HEK293T (cell line): ENCODE measurements around the gene OTUB1.

Source experiments
- CTCF ChIA-PET: fragments of 350-600 bp; formaldehyde crosslinking; extraction: SDS; loops from one replicate; lab custom pipeline; 2021; ENCODE audit warnings: antibody characterized with exemption, inconsistent platforms; lab: Yijun Ruan, JAX
- POLR2A ChIA-PET: fragments of 350-600 bp; formaldehyde crosslinking; extraction: SDS; loops from one replicate; lab custom pipeline; 2020; ENCODE audit warnings: antibody characterized with exemption, inconsistent platforms; lab: Yijun Ruan, JAX
- DNase-seq: peaks from one replicate; pipeline ENCODE4 v3.0.0; 2012; ENCODE audit warnings: mixed read lengths; ENCODE audit errors: extremely low spot score
- ARNT ChIP-seq: fragments of 450-650 bp; IDR thresholded peaks from 2 replicates; pipeline ENCODE4 v1.6.1; 2017; ENCODE audit warnings: mild to moderate bottlenecking
- BHLHE40 ChIP-seq: fragments of 450-650 bp; IDR thresholded peaks from 2 replicates; pipeline ENCODE4 v1.6.1; 2016; ENCODE audit warnings: mild to moderate bottlenecking, moderate library complexity, borderline replicate concordance
- CTBP1 ChIP-seq: fragments of 450-650 bp; IDR thresholded peaks from 2 replicates; pipeline ENCODE4 v1.6.1; 2016; ENCODE audit warnings: borderline replicate concordance
- ELF4 ChIP-seq: fragments of 450-650 bp; IDR thresholded peaks from 2 replicates; pipeline ENCODE4 v1.6.1; 2017; ENCODE audit warnings: antibody characterized with exemption
- FOXA1 ChIP-seq: fragments of 450-650 bp; IDR thresholded peaks from 2 replicates; pipeline ENCODE4 v1.6.1; 2016; ENCODE audit warnings: mild to moderate bottlenecking
- FOXK2 ChIP-seq: fragments of 450-650 bp; IDR thresholded peaks from 2 replicates; pipeline ENCODE4 v1.6.1; 2016; ENCODE audit warnings: mild to moderate bottlenecking
- FOXM1 ChIP-seq: fragments of 450-650 bp; IDR thresholded peaks from 2 replicates; pipeline ENCODE4 v1.6.1; 2017; ENCODE audit warnings: mild to moderate bottlenecking, borderline replicate concordance
- HDGF ChIP-seq: fragments of 450-650 bp; IDR thresholded peaks from 2 replicates; pipeline ENCODE4 v1.6.1; 2017; ENCODE audit warnings: antibody characterized with exemption, borderline replicate concordance
- L3MBTL2 ChIP-seq: fragments of 450-650 bp; conservative IDR thresholded peaks from 2 replicates; pipeline ENCODE4 v1.6.1; 2016; ENCODE audit warnings: mild to moderate bottlenecking
- LEF1 ChIP-seq: fragments of 450-650 bp; IDR thresholded peaks from 2 replicates; pipeline ENCODE4 v1.6.1; 2017; ENCODE audit warnings: mild to moderate bottlenecking, borderline replicate concordance
- NFRKB ChIP-seq: fragments of 450-650 bp; IDR thresholded peaks from 2 replicates; pipeline ENCODE4 v1.6.1; 2016; ENCODE audit warnings: mild to moderate bottlenecking, moderate library complexity
- PKNOX1 ChIP-seq: fragments of 450-650 bp; IDR thresholded peaks from 2 replicates; pipeline ENCODE4 v1.6.1; 2016
- SP1 ChIP-seq: fragments of 450-650 bp; IDR thresholded peaks from 2 replicates; pipeline ENCODE4 v1.6.1; 2017
- SUZ12 ChIP-seq: fragments of 450-650 bp; IDR thresholded peaks from 2 replicates; pipeline ENCODE4 v1.6.1; 2016; ENCODE audit warnings: mild to moderate bottlenecking
- TARDBP ChIP-seq: fragments of 450-650 bp; IDR thresholded peaks from 2 replicates; pipeline ENCODE4 v1.6.1; 2016
- ZNF384 ChIP-seq: fragments of 450-650 bp; IDR thresholded peaks from 2 replicates; pipeline ENCODE4 v1.6.1; 2016

The OTUB1 gene

GRCh38 chr11:63986156-63986931, at the start of gene OTUB1:
Gene OTUB1, plus strand, starts transcription at chr11:63986438. Its CDS starts 19 bp downstream, at chr11:63986457.
- ChIA-PET CTCF (no interaction called here), POLR2A (interaction anchor here (1.2 to 1.5 kb wide), 2 partner anchors 9 to 12 kb away, joined by 4 to 9 read pairs; partner anchors contain the start of gene COX8A)
- no peak for TF ChIP-seq L3MBTL2
- TF ChIP-seq ELF4: peak; percentile 95
- DNase-seq: peak; percentile 94

DNA sequence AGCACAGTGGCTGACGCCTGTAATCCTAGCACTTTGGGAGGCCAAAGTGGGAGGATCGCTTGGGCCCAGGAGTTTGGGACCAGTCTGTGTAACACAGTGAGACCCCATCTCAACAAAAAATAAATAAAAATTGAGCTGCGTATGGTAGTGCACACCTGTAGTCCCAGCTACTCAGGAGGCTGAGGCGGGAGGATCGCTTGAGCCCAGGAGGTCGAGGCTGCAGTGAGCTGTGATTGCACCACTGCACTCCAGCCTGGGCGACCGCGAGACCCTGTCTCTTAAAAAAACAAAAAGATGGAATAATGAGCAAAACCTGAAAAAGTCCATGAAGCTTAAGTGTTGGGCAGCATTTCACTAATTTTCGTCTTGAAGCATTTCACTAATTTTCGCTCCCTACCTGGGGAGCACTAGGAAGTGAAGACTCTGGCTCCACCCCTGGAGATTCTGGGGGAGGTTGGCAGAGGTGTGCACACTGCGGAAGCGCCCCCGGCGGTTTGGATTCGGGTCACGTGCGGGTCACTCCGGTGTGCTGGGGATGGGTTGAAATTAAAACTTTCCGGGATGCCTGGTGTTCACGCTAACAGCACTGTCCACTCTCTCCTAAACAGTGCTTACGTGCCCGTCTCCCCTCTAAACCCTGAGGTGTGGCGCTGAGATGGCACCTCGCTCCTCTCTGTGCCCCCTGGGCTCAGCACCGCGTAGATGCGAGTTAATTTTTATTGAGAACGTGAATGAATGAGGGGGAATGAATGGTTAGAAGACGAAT, 48.3 kb upstream of the OTUB1 start:
- CTCF ChIA-PET: interaction anchor here (0.6 to 1.0 kb wide), 3 partner anchors 16 to 30 kb away, joined by 3 read pairs; partner anchors contain the start of gene RCOR2
- no peak for DNase-seq
- POLR2A ChIA-PET: interaction anchor here (0.6 to 1.0 kb wide), 3 partner anchors 20 to 212 kb away, joined by 3 to 5 read pairs (median 4); partner anchors contain the start of gene RCOR2
- peak; percentile 74; the same call in 1 of the 2 replicates for TF ChIP-seq L3MBTL2
- TF ChIP-seq FOXM1: no peak

GRCh38 chr11:63938479-63939396, 47.5 kb upstream of the OTUB1 start, which contains the start of gene NAA40:
Gene NAA40, plus strand, starts transcription at chr11:63939002. Its CDS starts 95 bp downstream, at chr11:63939097.
- TF ChIP-seq FOXK2 (no peak), LEF1 (no peak), FOXM1 (no peak), L3MBTL2 (peak; percentile 54; the same call in 1 of the 2 replicates), HDGF (no peak), SP1 (no peak), ZNF384 (no peak), SUZ12 (no peak)
- DNase-seq: peak; percentile 99
- CTCF ChIA-PET: interaction anchor here (1.0 kb wide), 1 partner anchor 21 kb away, joined by 3 read pairs; the partner anchor contains the start of gene RCOR2
- POLR2A ChIA-PET: interaction anchor here (0.6 to 1.0 kb wide), 2 partner anchors 21 to 211 kb away, joined by 3 to 4 read pairs; partner anchors contain the start of gene RCOR2

- CTCF ChIA-PET: no interaction called here
- no peak for TF ChIP-seq ELF4
- TF ChIP-seq L3MBTL2: peak; percentile 43
- POLR2A ChIA-PET: interaction anchor here (1.0 kb wide), 1 partner anchor 22 kb away, joined by 4 read pairs; the partner anchor contains the start of gene RCOR2
- no peak for DNase-seq
These were observed 46.8 kb upstream of the OTUB1 start for GRCh38 chr11:63939397-63939891.

- TF ChIP-seq FOXA1 (no peak), SP1 (no peak), LEF1 (no peak), ELF4 (no peak), TARDBP (no peak)
- CTCF ChIA-PET: no interaction called here
- DNase-seq: no peak
- POLR2A ChIA-PET: no interaction called here
These were observed 45.5 kb upstream of the OTUB1 start for GRCh38 chr11:63940786-63941185.

DNA sequence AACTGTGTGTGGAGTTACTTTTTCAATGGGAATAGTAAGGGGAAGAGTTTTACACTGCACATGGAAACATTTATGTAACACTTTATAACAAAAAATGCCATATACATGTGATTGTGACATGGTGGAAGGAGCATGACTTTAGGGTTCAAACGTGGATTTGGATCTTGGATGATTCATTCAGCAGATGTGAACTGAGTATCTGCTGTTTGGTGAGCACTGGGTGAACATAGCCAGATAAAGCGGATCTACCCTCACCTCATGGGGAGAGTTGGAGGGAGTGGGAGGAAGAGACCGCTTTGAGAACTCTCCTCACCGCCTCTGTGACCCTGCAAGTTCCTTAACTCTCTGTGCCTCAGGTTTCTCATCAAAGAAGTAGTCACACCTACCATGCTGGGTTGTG, 44.3 kb upstream of the OTUB1 start:
- POLR2A ChIA-PET: no interaction called here
- CTCF ChIA-PET: interaction anchor here (0.6 kb wide), 1 partner anchor 29 kb away, joined by 9 read pairs; no protein-coding TSS in a partner anchor
- DNase-seq: no peak
- TF ChIP-seq ELF4 (no peak), HDGF (no peak), PKNOX1 (no peak), CTBP1 (no peak), FOXM1 (no peak), SP1 (no peak), FOXA1 (no peak), SUZ12 (no peak), LEF1 (no peak), TARDBP (no peak), NFRKB (no peak), BHLHE40 (no peak), ARNT (no peak), ZNF384 (no peak), FOXK2 (no peak), L3MBTL2 (no peak)

DNA sequence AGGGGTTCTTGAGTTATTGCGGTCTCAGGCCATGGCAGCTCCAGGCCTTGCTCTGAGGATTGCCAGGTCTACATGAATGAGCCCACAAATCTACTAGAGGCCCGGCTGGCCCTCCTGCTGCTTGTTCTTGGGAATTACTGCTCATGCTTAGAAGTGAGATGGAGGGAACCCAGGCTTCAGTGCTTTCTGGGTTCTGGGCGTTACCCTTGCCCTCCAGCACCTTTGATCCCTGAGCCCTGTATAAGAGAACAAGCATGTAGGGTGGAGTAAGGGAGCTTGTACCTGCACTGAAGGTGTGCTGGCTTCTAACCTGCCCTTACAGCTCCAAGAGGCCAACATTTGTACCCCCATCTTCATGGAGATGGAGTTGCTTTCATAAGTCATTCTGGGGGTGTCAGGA, 43.4 kb upstream of the OTUB1 start:
- no peak for TF ChIP-seq LEF1
- no peak for TF ChIP-seq SUZ12
- TF ChIP-seq FOXA1: no peak
- no peak for TF ChIP-seq FOXM1
- TF ChIP-seq SP1: no peak
- TF ChIP-seq TARDBP: no peak
- no peak for TF ChIP-seq ZNF384
- TF ChIP-seq ARNT: no peak
- ChIA-PET CTCF (no interaction called here), POLR2A (interaction anchor here (0.6 to 0.9 kb wide), 2 partner anchors 28 to 104 kb away, joined by 3 read pairs; partner anchors contain the start of gene MARK2)
- DNase-seq: no peak
